RKO (cell line): ENCODE measurements around the gene ATG12.

Source experiments
- DNase-seq: peaks from one replicate; pipeline ENCODE4 v3.0.0-alpha.2; 2016; ENCODE audit warnings: low spot score

ATG12 gene

DNA sequence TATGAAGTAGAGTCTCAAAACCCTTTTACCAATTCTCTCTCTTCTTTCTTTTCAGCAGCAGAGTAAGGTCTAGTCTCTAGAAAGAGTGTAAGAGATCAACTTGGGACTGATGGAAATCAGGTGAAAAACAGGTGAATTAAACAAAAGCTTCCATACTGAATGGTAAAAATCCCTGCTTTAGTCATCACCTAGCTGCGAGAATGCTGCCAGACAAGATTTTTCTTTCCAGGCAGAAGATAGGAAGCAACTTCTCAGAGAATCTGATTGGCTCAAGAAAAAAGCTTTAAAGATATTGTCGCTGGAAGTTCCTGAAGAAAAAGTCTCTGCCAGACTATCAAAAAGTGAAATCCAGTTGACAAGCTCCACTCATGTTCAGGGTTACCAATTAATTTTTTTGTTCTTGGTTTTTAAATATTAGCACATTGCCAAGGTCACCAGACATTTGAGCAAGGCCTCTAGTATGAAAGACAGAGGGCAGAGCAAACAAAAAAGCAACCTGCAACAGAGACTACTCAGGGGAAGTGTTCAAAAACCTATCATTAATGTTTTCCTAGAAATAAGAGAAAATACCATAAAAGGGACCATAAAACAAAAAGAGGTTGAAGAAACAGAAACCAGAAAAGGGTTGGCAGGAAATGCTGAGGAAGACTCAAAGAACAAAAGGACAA, 34.2 kb downstream of the ATG12 start:
- no peak for DNase-seq

DNA sequence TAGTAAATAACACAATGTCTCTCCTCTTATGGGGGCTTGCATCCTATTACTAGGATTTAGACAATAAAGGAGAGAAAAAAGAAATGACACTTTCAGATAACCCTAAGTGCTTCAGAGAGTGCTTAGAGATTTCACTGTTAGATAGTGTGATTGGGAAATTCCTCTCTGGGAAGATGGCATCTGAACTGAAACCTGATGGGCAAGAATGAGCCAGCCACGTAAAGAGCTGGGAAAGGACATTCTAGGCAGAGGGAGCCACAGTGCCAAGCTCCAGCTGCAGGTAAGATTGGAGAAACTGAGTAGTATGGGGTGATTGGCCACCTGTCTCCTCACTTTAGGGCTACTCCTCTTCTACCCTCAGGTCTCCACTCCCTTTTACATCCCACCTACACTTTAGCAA, 39.4 kb downstream of the ATG12 start:
- DNase-seq: no peak

DNA sequence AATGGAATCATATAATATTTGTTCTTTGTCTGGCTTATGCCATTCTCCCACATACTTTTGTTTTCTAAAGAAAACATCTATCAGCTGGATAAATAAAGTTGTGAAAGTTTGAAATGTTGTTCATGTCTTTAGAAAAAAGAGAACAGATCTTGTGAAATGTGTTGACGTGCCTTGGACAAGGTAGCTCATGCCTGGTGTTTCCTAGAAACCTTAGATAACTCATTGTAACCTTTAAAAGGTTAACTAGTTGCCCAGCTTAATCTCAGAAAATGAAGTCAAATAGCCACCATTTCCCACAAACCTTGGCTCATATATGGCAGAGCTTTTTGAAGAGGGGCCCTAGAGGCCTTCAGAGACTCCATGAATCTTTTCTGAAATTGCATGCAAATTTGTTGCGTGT, 40.2 kb downstream of the ATG12 start:
- DNase-seq: no peak

GRCh38 chr5:115800108-115800507, 41.3 kb downstream of the ATG12 start:
- no peak for DNase-seq

- DNase-seq: no peak
These were observed 43.1 kb downstream of the ATG12 start for GRCh38 chr5:115798252-115798651.

GRCh38 chr5:115796656-115797055, 44.7 kb downstream of the ATG12 start:
- no peak for DNase-seq

DNA sequence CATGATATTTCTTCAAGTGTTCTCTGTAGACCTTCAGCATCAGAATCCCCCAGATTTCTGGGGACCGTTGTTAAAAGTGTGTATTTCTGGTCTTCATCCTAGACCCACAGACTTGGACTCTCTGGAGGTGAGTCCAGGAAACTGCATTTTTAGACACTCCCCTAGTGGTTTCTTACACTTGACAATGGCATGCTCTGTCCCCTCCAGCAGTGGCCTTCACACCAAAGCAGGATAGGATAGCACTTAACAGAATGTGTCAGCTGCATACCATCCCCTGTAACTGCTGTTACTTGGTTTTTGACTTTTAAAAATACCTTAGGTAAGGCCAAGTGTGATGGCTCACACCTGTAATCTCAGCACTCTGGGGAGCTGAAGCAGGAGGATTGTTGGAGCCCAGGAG, 45.7 kb downstream of the ATG12 start:
- no peak for DNase-seq

DNA sequence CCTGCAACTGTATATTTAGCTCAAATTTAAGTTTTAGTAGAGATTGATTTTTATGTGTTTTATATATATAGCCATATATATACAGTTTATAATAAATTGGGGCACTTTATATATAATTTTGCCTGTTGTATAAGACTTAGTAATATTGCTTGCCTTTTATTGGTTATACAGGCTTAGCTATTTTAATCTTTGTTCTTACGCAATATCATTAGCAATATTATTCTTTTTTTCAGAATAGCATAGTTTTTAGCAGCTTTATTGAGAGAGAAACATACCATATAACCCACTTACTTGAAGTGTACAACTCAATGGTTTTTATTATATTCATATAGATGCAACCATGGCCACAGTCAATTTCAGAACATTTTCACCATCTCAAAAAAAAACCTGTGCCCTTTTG, 52.9 kb downstream of the ATG12 start:
- DNase-seq: no peak

DNA sequence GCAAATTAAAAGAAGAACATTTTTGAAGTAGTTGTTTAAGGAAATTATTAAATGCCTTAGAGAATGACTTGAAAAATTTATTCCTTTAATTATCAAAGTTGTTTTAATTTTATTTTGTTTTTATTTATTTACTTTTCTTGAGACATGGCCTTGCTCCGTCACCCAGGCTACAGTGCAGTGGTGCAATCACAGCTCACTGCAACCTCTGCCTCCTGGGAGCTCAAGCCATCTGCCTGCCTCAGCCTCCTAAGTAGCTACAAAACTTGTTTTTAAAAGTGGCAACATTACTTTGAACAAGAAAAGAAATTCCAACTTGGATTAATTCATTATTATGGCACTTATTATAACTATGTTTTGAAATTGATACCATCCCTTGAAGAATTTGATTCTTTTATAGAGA, 53.9 kb downstream of the ATG12 start:
- no peak for DNase-seq

GRCh38 chr5:115785381-115786065, 55.8 kb downstream of the ATG12 start:
- DNase-seq: no peak

DNA sequence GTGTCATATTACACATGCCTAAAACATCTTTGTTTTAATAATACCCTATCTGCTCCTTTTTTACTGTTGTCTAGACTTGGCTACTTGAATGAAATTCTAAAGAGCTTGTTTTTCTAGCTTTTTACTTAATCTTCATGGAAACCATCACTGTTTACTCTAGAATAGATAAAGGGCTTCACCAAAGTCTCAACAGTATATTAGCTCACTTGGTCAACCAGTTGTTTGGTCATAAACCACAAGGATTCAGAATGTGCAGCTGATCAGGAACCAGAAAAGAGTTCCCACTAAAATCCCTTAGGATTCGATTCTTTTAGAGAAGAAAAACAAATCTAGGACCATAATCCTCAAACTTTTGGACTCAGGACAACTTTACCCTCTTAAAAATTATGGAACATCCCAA, 62.9 kb downstream of the ATG12 start:
- no peak for DNase-seq
